GM12873 (cell line): ENCODE results near the gene ERMAP.

ENCODE experiments used
- TF ChIP-seq, protein P1 (sequence below): IDR thresholded peaks from 2 replicates; pipeline ENCODE4 v1.5.1; 2012; ENCODE audit warnings: low read depth, mild to moderate bottlenecking, moderate library complexity, low read length, control low read depth; ENCODE audit not compliant: insufficient read depth; ENCODE audit errors: missing control alignments

Gene ERMAP

DNA sequence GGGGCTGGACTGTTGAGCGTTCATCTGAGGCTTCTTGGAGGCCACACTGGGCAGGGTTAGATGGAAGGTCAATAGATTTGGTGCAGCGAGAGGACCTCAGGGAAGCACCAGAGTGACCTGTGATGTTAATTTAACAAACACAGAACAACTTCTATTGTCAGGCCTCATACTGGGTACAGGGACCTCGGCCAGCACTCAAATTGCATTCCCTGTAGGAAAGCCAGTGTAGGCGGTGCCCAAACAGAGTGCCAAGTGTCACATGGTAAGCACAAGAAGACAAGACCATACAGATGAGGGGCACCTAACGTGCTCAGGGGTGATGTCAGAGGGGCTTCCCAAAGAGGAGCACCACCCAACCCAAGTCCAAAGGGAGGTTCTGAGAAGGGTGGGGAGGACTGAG is 30.8 kb upstream of the ERMAP start:
- TF ChIP-seq, protein P1, sequence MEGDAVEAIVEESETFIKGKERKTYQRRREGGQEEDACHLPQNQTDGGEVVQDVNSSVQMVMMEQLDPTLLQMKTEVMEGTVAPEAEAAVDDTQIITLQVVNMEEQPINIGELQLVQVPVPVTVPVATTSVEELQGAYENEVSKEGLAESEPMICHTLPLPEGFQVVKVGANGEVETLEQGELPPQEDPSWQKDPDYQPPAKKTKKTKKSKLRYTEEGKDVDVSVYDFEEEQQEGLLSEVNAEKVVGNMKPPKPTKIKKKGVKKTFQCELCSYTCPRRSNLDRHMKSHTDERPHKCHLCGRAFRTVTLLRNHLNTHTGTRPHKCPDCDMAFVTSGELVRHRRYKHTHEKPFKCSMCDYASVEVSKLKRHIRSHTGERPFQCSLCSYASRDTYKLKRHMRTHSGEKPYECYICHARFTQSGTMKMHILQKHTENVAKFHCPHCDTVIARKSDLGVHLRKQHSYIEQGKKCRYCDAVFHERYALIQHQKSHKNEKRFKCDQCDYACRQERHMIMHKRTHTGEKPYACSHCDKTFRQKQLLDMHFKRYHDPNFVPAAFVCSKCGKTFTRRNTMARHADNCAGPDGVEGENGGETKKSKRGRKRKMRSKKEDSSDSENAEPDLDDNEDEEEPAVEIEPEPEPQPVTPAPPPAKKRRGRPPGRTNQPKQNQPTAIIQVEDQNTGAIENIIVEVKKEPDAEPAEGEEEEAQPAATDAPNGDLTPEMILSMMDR: no peak

DNA sequence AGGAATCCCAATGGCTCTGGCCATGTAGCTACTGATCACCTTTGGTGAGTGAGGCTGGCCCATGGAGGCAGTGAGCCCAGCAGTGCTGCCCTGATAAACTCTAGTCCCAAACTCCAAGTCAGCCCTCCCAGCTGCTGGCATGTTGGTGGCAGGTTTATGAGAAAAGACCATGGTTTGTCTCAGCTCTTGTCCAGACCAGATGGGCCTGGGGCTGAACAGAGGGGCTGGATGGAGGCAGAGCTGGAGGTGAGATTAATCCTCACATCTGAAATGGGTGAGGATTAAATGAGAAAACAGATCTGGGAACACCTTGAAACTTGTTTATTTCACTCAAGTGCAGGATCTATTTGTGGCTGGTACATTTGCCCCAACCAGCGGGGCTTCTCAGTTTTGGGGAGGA is 28.9 kb upstream of the ERMAP start:
- TF ChIP-seq, protein P1: no peak

DNA sequence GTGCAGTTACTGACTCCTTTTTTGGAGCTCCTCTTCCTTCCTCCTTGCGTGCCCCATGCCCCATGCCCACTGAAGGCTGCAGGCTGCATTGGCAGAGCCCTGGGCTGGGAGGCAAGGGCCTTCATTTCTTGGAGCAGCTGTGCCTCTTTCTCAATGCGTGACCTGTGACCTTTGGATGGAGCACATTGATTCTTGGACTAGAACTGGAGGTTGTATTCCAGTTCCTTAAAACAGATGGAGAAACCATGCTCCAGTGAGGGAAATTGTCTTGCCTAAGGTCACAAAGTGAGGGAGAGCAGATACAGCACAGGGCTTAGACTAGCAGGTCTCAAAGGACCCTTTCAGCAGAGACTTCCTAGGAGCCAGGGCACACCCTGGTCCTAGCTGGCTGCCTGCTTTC is 23.1 kb upstream of the ERMAP start:
- TF ChIP-seq, protein P1: no peak

DNA sequence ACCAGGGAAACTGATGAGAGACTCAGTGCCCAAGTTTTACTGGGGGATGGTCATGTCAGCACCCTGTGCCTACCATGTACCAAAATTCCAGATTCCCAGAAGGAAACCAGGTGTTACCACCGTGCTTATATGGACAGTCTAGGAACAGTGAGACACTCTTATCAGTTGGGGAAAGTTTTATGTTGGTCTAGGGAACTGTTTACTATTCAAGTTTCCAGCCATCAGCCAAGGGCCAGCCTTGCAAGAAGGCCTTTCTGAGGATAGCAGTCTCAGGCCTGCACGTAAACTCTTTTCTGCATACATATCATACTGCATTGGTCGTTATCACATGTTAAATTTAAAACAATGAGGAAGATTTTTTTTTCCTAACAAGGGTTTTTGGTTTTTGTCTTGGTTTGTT is 19.5 kb upstream of the ERMAP start:
- TF ChIP-seq, protein P1: no peak

DNA sequence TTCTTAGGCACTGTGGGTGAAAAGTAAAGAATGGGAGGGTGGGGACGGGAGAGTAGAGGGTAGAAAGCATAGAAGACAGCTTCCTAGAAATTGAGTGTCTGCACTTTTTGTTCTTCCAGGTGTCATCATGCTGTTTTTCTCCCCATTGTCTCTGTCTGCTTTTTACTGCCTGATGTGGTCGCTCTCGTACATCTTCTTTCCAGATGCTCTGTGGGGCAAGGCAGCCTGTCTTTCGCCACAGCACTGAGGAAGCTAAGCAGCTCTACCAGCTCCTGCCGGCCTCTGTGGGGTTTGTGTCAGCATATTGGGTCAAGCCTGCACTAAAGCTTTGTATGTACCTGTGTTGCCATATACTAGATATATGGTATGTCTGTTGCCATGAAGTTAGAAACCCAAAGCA is 18.9 kb upstream of the ERMAP start:
- TF ChIP-seq, protein P1: no peak

DNA sequence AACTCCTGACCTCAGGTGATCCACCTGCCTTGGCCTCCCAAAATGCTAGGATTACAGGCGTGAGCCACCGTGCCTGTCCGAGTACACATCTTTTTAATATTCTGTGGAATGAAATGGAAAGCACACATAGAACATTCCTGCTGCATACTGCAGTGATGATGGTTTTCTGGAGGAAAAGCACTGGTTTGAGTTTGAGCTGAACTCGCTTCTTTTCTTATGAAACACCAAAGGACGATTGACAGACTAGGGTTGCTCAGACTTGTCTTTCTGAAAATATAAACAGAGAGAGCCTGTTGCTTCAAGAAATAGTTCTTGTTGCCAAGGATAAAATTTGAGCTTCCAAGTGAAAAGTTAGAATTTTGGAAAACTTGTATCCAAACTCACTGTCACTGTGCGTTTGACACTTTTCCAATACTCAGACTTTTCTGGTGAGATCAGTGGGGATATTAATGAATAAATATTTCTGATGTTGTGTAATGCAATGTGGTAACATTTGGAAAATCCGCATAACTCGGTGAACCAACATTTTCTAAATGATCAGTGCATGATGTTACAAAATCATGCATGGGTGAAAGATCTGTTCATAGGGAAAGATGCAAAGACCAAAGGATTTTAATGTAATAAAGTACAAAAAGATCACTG is 15.0 kb upstream of the ERMAP start:
- TF ChIP-seq, protein P1: no peak

DNA sequence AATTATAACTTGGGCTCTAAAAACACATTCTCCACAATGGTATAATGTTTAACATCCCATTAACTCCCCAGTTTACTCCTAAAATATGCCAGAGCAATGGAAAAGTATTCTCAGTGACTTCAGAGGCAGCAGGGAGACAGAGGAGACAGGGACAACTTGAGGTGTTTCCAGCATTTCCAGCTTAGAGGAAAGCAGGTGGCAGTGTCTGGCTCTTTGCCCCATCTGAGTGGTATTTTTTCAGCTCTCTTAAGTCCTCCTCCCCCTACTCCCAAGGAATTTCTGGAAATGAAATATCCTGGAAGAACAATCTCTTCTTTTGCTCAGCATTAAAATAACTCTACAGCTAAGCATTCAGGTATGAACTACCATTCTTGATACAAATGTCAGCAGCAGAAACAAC is 10.8 kb upstream of the ERMAP start:
- TF ChIP-seq, protein P1: no peak
